IPS DF 19.7 (cell line): ENCODE measurements around the gene PLA2G6.

Source experiments
- DNase-seq: peaks from one replicate; pipeline ENCODE4 v3.0.0-alpha.2; 2013; ENCODE audit warnings: low read depth, low spot score

The PLA2G6 gene

DNA sequence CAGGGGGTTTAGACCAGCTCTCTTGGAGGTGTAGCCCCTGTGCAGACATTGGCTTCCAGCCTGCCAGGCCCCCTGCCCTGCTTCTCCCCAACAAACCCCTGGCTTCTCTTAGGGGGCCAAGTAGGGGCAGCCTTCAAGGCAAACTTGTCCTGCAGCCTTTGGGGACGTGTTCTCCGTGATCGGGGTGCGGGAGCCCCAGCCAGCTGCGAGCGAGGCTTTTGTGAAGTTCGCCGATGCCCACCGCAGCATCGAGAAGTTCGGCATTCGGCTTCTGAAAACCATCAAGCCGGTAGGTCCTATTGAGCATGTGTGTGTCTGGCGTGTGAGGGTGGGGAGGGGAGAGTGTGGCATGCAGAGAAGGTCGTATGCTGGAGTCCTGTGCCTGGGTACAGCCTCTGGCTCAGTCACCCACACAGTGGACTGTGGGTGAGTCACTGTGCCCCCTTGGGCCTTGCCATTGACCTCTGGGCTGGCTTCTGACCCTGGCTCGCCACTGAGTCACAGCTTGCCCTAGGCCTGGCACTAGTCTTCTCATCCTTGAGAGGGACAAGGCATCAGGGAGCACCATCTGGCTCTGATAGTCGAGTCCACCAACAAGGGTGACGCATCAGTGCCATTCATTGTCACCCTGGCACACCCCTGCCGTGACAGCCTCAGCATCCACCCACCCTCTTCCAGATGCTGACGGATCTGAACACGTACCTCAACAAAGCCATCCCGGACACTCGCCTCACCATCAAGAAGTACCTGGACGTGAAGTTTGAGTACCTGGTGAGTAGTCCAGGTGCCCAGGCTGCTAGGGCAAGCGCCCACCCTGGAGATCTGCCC lies 109.1 kb downstream of the PLA2G6 start:
- no peak for DNase-seq

DNA sequence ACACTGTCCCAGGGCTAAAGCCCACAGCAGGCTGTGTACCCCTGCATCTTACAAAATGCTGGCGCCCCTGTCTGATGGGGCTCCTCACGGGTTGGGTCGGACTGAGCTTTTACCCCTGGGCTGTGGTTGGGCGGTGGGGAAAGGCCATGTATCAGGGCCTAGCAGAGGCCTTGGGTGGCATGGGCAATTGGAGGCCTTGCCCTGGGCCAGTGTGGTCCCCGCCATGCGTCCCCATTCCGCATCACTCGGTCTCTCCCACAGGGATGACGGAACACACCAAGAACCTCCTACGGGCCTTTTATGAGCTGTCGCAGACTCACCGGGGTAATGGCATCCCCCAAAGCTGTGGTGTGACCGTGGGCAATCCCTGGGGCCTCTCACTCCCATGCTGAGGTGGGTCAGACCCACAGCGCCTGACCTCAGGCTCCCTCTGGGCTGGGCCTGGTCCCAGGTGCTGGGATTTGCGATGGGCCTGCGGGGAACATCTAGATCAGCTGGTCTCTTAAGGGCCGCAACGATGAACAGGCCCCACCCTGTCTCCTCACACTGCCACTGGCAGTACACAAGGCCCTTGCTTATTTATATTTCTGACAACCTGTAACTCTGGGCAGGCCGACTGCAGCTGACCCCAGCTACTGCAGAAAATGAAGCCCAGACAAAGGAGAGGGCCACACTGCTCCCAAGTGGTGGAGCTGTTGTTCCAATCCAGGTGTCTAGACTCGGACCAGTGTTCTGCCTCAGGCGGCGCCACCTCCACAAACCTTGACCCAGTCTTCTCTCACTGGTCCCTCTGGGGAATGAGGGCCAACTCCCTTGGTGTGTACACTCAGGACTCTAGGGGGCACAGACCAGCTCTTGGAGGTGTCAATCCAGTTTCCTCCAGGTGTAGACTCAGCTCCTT lies 110.0 kb downstream of the PLA2G6 start:
- no peak for DNase-seq

DNA sequence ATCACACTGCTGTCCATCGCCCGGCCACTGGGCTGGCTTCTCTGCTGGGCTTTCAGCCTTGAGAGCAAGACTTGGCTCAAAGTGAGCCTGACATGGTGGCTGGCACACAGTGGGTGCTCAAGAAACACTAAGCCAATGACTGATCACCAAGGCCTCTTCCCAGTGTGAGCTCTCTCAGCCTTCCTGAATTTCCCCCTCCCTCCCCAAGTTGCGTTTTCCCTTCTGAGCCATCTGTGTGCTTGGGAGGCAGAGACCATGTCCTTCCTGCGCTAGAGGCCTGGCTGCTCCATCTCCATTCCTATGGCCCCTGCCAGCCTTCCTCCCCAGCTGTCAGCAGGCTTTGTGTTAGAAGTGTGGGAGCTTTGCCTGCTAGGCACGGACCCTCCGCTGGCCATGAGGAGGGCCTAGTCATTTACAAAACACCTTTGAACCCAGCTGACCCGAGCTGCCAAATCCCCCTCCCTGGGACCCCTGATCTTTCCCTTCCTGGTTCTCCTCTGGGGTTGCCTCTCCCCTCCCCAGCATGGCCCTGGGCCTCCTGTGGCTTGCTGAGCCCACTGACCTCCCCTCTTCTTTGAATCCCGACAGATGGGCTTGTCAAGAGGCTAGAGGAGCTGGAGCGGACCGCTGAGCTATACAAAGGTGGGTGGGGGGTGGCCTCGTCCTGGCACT lies 111.2 kb downstream of the PLA2G6 start:
- DNase-seq, result no peak

DNA sequence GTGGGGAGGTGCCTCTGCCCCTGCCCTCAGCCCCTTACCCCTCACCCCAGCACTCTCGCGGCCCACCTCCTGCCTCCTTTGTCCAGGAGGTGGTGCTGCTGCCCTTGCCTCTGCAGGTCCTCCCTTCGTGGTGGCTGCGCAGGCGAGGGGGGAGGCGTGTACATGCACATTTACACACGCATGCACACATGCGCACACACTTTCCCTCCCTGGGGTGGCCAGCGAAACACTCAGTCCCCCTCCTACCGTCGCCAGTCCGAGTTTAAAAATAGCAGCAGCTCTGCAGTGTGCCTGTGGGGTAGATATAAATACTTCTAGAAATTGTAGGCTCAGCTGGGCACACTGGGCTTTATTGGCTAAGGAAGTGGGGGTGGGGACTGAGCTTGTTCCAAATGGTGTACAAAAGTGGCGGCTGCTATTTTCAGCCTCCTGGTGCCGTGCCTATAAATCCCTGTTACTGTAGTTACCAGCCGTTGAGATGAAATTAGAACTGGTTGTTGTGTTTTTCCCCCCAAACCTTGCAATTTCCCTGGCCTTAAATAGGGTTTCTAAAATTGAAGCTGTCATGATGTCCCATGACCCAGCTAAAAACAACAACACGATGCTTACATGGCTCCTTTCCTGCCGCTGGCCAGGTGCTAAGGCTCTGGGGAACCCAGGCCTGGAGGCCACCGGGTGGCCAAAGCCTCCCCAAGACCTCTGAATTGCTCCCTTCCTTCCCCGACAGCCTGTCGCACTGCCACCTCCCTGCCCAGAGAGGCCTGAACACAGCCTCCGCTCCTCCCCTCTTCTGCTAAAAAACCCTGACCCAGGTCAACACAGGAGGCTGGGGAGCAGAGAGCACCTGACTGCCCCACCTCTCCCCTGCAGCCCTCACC lies 112.0 kb downstream of the PLA2G6 start:
- DNase-seq, result no peak

DNA sequence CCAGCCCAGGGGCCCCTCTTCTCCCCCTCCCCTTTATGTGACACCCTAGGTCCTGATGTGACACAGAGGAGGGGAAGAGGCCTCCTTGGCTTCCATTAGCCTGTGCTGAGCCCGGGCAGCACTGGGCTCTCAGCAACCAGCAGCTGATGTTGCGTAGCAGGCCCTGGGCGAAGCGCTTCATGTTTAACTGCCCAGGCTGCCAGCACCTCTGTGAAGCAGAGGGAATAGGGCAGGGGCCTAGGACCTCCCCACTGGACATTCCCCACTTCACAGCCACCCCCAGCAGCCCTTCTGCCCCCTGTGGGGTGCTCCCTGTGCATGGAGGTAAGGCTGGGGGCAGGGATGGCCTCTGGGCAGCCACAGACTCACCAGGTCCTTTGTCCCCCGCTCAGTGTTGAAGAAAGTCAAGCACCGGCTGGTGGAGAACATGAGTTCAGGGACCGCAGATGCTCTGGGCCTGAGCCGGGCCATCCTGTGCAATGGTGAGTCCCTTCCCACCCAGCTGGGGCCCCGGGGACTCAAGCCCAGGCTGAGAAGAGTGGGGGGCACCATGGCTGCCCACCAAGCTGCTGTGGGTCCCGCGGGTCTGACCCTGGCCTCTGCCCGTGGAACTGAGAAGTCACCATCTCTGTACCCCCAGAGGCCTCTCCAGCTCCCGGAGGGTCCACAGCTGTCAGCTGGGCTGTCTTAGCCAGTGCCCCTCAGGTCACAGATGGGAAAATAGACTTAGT lies 112.8 kb downstream of the PLA2G6 start:
- DNase-seq, result no peak

DNA sequence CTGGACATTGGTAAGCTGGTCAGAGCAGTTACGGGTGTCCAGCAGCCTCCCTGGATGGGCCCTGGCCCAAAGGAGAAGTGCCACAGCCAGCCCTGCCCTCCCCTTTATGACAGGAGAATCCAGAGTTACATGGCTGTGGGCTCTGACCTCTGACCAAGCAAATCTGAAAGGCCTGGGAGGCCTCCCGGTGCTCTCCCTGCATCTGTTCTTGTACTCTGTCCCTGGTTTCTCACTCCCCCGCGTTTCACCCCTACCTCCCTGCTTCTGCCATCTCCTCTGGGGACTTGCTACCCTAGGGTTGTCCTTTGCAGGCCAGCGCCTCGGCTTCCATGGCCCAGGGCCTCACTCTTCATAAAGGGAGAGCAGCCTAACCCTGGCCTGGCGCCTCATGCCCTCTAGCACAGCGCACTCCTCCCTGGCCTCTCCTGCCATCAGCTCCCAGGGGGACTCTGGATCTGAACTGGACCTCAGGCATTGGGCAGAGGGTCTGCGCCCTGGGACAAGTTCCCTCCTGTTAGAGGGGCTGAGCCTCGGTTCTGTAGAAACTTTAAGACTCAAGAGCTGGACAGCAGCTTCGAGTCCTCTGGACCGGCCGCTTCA lies 113.8 kb downstream of the PLA2G6 start:
- DNase-seq, result no peak

DNA sequence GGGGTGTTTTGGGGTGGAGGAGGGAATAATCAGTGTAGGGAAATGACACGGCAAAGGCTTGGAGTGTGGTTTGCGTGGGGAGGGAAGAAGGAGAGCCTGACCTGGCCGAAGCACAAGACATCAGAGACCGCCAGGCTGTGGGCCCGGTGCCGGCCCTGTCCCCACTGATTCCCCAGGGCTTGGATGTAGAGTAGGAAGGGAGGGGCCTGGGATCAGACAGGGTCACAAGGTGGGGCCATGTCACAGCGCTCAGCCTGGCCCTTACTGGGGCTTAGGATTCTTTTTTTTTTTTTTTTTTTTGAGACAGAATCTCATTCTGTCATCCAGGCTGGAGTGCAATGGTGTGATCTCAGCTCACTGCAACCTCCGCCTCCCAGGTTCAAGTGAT lies 114.6 kb downstream of the PLA2G6 start:
- no peak for DNase-seq

DNA sequence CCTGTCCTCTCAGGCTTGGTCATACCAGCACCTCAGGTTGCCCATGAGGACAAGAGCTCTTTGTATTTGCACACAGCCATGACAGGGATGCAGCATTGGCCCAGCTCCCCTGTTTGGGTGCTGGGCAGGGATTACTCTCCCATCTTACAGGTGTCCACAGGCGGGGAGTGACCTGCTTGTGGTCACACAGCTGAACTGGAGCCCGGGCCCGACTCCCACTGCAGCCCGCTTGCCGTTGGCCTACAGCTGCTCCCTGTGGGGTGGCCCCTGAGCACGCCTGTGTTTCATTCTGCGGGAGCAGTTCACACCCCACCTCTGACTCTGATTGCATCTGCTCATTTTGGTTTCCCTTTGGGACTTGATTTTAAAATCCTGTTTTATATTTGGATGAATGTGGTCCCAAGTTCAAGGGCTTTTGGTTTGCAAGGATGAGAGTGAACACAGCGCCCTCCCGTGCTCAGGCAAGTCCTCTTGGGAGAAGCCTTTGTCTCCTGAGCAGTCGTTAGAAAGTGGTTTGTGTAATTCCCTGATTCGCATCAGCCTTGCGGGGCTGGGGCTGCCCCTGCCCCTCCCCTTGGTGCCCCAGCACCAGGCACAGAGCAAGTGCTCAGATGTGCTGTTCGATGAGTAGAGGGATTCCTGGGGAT lies 115.1 kb downstream of the PLA2G6 start:
- DNase-seq, result no peak

DNA sequence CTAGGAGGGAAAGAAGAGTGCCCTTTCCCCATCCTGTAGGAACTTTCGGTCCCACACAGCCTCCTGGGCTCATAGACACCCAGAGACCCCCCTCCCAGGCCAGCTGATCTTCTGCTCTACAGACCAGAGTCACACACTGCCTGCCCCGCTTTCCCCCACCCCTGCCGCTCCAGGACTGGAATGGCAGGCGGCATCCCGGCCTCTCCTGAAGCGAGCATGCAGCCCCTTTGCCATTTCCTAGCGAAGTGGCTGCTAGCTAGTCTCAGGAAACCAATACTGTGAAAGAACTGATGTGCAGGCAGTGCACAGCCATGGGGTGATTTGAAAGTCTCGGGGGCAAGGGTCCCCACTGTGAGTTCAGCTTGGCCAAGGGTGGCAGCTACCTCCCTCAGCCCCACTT lies 116.1 kb downstream of the PLA2G6 start:
- no peak for DNase-seq

DNA sequence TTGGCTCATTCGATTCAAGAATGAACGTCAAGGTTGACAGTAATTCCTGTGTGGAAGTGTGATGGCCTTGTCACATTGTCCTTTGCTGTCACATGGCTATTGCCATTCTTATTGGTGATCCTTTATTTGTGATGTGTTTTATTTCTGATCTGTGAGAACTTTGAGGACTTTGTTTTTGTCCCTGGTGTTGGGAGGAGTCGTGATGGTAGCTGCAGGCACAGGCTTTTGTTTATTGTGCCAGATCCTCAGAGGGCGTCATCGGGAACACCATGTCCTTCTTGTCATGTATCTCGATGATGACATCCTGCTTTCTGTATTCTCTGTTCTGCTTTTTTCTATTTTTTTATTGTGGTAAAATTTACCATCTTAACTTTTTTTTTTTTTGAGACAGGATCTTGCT lies 118.8 kb downstream of the PLA2G6 start:
- DNase-seq, result no peak
